NCI-H187 treated with DMSO at 0.1 percent for 48 hours (cell line): ENCODE results near the gene CHST11.
"Not testable (repeated sequence)": the region's sequence is repeated elsewhere in the genome, so short reads cannot be mapped to it uniquely, and the experiment has no call there.

ENCODE experiments used
- DNase-seq: peaks from one replicate; lab custom pipeline; 2025; lab: John Stamatoyannopoulos, UW

CHST11 gene

GRCh38 chr12:104741497-104742367 lies 285.0 kb downstream of the CHST11 start:
- DNase-seq: no peak

GRCh38 chr12:104742551-104743201 lies 285.9 kb downstream of the CHST11 start:
- no peak for DNase-seq

- no peak for DNase-seq
Measured at GRCh38 chr12:104743202-104743580, 286.4 kb downstream of the CHST11 start.

- DNase-seq: not testable (repeated sequence)
Measured at GRCh38 chr12:104743753-104744548, 287.2 kb downstream of the CHST11 start.

- DNase-seq: no peak
Measured at GRCh38 chr12:104746467-104747088, 289.8 kb downstream of the CHST11 start.

GRCh38 chr12:104747330-104747729 lies 290.6 kb downstream of the CHST11 start:
- DNase-seq: no peak

- DNase-seq: no peak
Measured at GRCh38 chr12:104747955-104748354, 291.2 kb downstream of the CHST11 start.

GRCh38 chr12:104748356-104748755 lies 291.6 kb downstream of the CHST11 start:
- DNase-seq: no peak

GRCh38 chr12:104748790-104749189 lies 292.0 kb downstream of the CHST11 start:
- DNase-seq: no peak

- DNase-seq: no peak
Measured at GRCh38 chr12:104749545-104749944, 292.8 kb downstream of the CHST11 start.

GRCh38 chr12:104750061-104750460 lies 293.3 kb downstream of the CHST11 start:
- DNase-seq: no peak

- peak; percentile 40 for DNase-seq
Measured at GRCh38 chr12:104751120-104751519, 294.4 kb downstream of the CHST11 start.

- no peak for DNase-seq
Measured at GRCh38 chr12:104751594-104751993, 294.8 kb downstream of the CHST11 start.

- no peak for DNase-seq
Measured at GRCh38 chr12:104752016-104752415, 295.3 kb downstream of the CHST11 start.

- no peak for DNase-seq
Measured at GRCh38 chr12:104752881-104753280, 296.1 kb downstream of the CHST11 start.

- no peak for DNase-seq
Measured at GRCh38 chr12:104756901-104757300, 300.2 kb downstream of the CHST11 start.

- no peak for DNase-seq
Measured at GRCh38 chr12:104758771-104759170, 302.0 kb downstream of the CHST11 start.

GRCh38 chr12:104761091-104761490 lies 304.3 kb downstream of the CHST11 start:
- no peak for DNase-seq

- DNase-seq: no peak
Measured at GRCh38 chr12:104761611-104762010, 304.9 kb downstream of the CHST11 start.

- DNase-seq: no peak
Measured at GRCh38 chr12:104763168-104763805, 306.5 kb downstream of the CHST11 start.

GRCh38 chr12:104764225-104765091 lies 307.7 kb downstream of the CHST11 start:
- DNase-seq: no peak
